HTERT RPE-1 (cell line): ENCODE data around the gene C3orf20.

ENCODE experiments used
- in situ Hi-C: fragments of 300-500 bp; cut with MboI; formaldehyde crosslinking; loops from 4 replicates; pipeline ENCODE4 v1.14.3; 2020; ENCODE audit warnings: low sequenced_read_pairs

Gene C3orf20

DNA sequence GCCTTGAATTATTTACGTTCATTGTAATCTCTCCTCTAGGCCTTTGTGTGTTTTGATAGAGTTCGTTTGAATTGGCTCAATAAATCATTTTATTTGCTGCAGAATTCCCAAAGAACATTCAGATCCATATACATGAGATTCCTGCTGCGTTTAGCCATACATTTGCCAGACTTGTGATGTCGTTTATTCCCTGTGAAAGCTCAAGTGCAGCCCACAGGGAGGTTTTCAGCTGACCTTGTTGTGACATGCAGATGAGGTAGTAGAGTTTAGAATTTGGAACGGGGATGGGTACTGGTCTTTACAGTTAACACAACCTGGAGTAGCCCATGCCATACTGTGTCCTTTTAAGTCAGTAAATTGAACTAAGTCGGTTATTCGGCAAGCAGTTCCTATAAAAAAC, at the start of gene C3orf20:
TSS of gene C3orf20 (plus strand) at position 301 of the 400 bp plus-strand sequence. CDS start 7,573 bp downstream, outside the sequence.
- in situ Hi-C loops, result no loop called here

GRCh38 chr3:14625443-14625842, 49.5 kb upstream of the C3orf20 start:
- in situ Hi-C loops, result no loop called here

GRCh38 chr3:14627815-14628214, 47.1 kb upstream of the C3orf20 start:
- in situ Hi-C loops, result no loop called here

DNA sequence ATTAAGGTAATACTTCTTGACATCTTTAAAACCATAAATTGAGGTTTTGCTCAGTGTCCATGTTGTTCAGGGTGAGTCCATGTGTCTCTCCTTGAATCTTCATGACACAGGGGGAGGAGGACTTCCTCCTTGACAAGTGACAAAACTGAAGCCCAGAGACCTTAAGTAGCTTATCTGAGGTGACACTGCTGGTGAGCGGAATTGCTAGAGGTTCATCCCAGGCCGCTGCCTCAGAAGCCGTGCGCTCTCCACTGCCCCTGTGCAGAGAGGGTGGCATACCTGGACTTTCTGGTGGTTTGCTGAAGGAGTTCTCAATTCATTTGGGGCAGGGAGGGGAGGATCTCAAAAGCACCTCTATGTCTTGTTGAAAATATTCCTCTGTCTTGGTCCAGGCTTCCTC, 46.5 kb upstream of the C3orf20 start:
- in situ Hi-C loops, result no loop called here

- in situ Hi-C loops, result no loop called here
Measured at GRCh38 chr3:14630404-14631100, 44.4 kb upstream of the C3orf20 start.

DNA sequence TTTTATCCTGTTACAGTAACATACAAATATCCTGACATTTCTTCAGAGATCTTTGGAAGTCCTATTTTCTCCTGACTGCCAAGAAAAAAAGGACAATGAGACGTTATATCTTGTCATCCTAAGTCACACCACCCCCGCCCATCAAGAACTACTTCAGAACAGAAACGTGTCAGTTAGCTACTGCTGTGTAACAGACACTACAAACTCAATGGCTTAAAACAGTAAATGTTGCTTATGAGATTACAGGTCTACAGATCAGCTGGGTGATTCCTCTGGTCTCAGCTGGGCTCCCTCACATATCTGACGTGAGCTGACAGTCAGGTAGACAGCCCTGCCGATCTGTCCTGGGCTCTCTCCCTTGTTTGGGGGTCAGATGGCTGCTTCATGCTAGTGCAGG, 43.8 kb upstream of the C3orf20 start:
- in situ Hi-C loops, result no loop called here

DNA sequence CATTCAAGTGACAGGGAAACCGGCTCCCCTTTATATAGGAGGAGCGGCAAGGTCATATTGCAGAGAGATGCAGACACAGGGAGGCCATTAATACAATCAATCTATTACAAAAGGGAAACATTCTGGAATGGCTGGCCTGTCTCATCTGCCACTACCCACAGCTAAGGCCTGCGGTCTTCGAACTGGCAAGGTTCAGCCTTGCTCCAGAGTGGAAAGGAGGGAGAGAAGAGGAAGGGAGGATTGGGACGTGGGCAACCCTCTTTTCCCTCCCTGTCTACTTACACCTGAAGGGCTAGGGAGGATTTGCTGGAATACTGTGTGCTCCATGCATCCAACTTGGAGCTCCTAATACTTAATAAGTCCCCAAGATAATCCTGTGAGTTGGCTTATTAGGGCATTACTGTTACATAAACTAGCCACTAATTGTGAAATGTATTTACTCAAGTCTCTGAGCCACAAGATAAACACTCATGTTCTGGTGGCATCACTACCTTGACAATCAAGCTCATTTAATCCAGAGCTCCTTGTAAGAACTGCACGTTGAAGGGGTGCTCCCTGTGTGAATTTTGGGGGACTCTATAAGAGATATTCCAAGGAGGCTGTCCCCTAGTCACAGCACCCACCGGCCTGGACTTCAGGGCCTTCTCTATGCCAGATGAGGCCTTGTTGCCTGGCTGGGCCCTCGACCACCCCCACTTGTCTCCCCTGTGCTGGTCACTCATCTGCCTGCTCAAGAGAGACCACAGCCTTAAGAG, 43.1 kb upstream of the C3orf20 start:
- in situ Hi-C loops, result no loop called here

GRCh38 chr3:14632442-14632930, 42.5 kb upstream of the C3orf20 start:
- in situ Hi-C loops, result no loop called here

- in situ Hi-C loops, result no loop called here
Measured at GRCh38 chr3:14633417-14633816, 41.5 kb upstream of the C3orf20 start.

GRCh38 chr3:14633819-14634424, 41.0 kb upstream of the C3orf20 start:
- in situ Hi-C loops, result no loop called here

- in situ Hi-C loops, result no loop called here
Measured at GRCh38 chr3:14634763-14635400, 40.1 kb upstream of the C3orf20 start.

DNA sequence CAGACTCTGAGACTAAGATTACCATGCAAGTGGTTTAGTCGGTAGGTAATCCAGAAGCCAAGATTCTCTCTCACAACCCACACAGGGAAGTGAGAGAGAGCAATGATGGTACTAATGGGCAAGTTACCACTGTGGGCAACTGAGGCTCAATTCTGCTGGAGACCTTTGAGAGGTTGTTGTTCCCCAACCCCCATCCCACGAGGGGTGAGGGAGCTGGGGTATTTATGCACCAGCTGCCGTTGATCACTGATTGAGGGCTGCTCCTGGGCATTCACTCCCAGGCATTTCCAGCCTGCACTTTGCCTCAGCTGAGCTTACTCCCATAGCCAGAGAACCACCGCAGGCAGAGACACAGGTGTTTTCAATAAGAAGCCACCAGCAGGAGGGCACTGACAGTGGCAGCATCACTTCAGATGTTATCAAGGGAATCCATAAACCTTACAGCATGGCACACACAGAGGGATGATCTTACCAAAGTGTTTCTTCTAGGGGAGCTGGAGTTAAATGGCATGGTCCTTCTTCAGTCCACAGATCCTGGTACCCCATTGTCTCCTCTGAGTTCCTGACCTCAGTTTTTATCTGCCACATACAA, 38.3 kb upstream of the C3orf20 start:
- in situ Hi-C loops, result no loop called here

- in situ Hi-C loops, result no loop called here
Measured at GRCh38 chr3:14640157-14640562, 34.8 kb upstream of the C3orf20 start.

DNA sequence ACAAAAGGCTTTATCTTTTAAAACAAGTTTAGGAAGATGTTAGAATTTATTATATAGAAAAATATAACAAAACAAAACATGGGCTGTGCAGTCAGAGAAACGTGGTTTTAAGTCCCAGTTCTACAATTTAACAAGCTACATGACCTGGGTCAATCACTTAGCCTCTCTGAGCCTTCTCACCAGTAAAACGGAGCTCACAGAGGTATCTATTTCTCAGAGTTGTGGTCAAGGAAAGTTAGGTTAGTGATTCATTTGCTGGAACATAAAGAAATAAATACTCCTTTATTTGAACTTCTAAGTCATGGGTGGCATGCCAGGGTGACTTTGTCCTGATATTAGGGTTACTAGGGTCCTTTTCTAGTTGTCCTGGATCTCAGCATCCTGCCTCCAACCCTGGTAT, 34.2 kb upstream of the C3orf20 start:
- in situ Hi-C loops, result no loop called here

GRCh38 chr3:14641346-14641745, 33.6 kb upstream of the C3orf20 start:
- in situ Hi-C loops, result no loop called here

- in situ Hi-C loops, result no loop called here
Measured at GRCh38 chr3:14645453-14645852, 29.5 kb upstream of the C3orf20 start.

- in situ Hi-C loops, result no loop called here
Measured at GRCh38 chr3:14646131-14646573, 28.8 kb upstream of the C3orf20 start.

- in situ Hi-C loops, result no loop called here
Measured at GRCh38 chr3:14646589-14647413, 28.1 kb upstream of the C3orf20 start.

GRCh38 chr3:14647976-14648955, 26.7 kb upstream of the C3orf20 start:
- in situ Hi-C loops, result no loop called here
